K562 (cell line): Measurements from ENCODE around the gene OR1J4. TPM values are rescaled to one million over a fixed set of nuclear protein-coding genes. Genes with fewer than 3 reads are reported as not detected.

Experiments
- BCLAF1 ChIP-seq, 2 experiments: fragments of 450-650 bp in 1 of 2; IDR thresholded peaks; 2 replicates each; pipeline ENCODE4 v1.6.1; 2011 to 2017; ENCODE audit warnings: low read depth in 2 of 2, antibody characterized with exemption in 1 of 2, borderline replicate concordance in 1 of 2, low read length in 1 of 2, mild to moderate bottlenecking in 1 of 2, mixed read lengths in 1 of 2; ENCODE audit not compliant: control insufficient read depth in 1 of 2
- BRCA1 ChIP-seq, 2 experiments: fragments of 450-650 bp in 1 of 2; sonication (generic) in 1 of 2; formaldehyde crosslinking in 1 of 2; IDR thresholded peaks; 2 replicates each; pipeline versions ENCODE4 v1.5.0 to v1.6.1; 2017 to 2020; ENCODE audit warnings: mild to moderate bottlenecking in 1 of 2, missing genetic modification reagents in 1 of 2
- DEAF1 ChIP-seq: fragments of 450-650 bp; formaldehyde crosslinking; IDR thresholded peaks from 2 replicates; pipeline ENCODE4 v1.4.0; 2020; ENCODE audit warnings: mild to moderate bottlenecking, moderate library complexity
- FOXA1 ChIP-seq: fragments of 450-650 bp; IDR thresholded peaks from 2 replicates; pipeline ENCODE4 v1.6.1; 2016; ENCODE audit warnings: mild to moderate bottlenecking, borderline replicate concordance
- GMEB1 ChIP-seq: fragments of 250-450 bp; sonication (Bioruptor Pico); IDR thresholded peaks from 2 replicates; pipeline ENCODE4 v1.4.0; 2020; ENCODE audit warnings: mild to moderate bottlenecking
- GTF2F1 ChIP-seq: IDR thresholded peaks from 2 replicates; pipeline ENCODE4 v1.6.1; 2011; ENCODE audit warnings: low read depth, low read length, improper control_type of control experiment
- RHOXF2B ChIP-seq: fragments of 250-450 bp; sonication (Bioruptor Pico); conservative IDR thresholded peaks from 2 replicates; pipeline ENCODE4 v1.5.1; 2021
- SIN3B ChIP-seq: fragments of 450-650 bp; IDR thresholded peaks from 2 replicates; pipeline ENCODE4 v1.6.1; 2017; ENCODE audit warnings: low read depth, mild to moderate bottlenecking, moderate library complexity
- SREBF1 ChIP-seq: fragments of 150-350 bp; IDR thresholded peaks from 2 replicates; pipeline ENCODE4 v1.6.1; 2014; ENCODE audit warnings: antibody characterized with exemption, low read depth, low read length, borderline replicate concordance
- ZNF174 ChIP-seq: fragments of 250-450 bp; sonication (Bioruptor Pico); IDR thresholded peaks from 2 replicates; pipeline ENCODE4 v1.4.0; 2020; ENCODE audit warnings: mild to moderate bottlenecking
- ZNF318 ChIP-seq, 2 experiments: fragments of 450-650 bp; IDR thresholded peaks; 2 replicates each; pipeline ENCODE4 v1.6.1; 2016; ENCODE audit warnings: mild to moderate bottlenecking in 2 of 2, borderline replicate concordance in 1 of 2, low read depth in 1 of 2, moderate library complexity in 1 of 2
- ZNF589 ChIP-seq: fragments of 200-800 bp; sonication (Bioruptor generic); IDR thresholded peaks from 2 replicates; pipeline ENCODE4 v1.6.1; 2016; ENCODE audit warnings: low read depth, missing genetic modification characterization, missing compliant biosample characterization
- polyA plus RNA-seq, 8 experiments: library from polyadenylated mRNA; depleted of rRNA in 4 of 8; stranded (reverse) in 5 of 8; unstranded in 3 of 8; fragments of >200 nt; fragmentation: Nextera tagmentation in 2 of 8; fragmentation: Illumina TruSeq in 1 of 8; extraction: Ambion mirVana in 2 of 8; extraction: Trizol in 1 of 8; gene quantifications; 2 replicates each; pipeline versions ENCODE4 v1.2.1 to v1.2.3, GENCODE V29; 2011 to 2014; ENCODE audit warnings: inconsistent platforms in 1 of 8, missing spikeins in 1 of 8
- total RNA-seq, 7 experiments: library from RNA; depleted of rRNA in 6 of 7; stranded (reverse); fragments of >200 nt in 6 of 7; fragmentation: Illumina TruSeq in 2 of 7; extraction: Trizol in 2 of 7; gene quantifications; 2 replicates each; pipeline versions ENCODE4 v1.2.1 to v1.2.3, GENCODE V29; 2011 to 2021; ENCODE audit warnings: low replicate concordance in 1 of 7

The OR1J4 gene
- total and polyA plus RNA-seq, 9 of the 15 experiments (the other 6 are each of a cell fraction or from before 2014, with no cell fraction given) = not detected

- TF ChIP-seq BCLAF1 (IDR thresholded peaks at IDR 0.05; ENCODE audit: borderline replicate concordance in 1 of 2, control insufficient read depth in 1 of 2, low read depth in 2 of 2, low read length in 1 of 2) (no peak), GMEB1 (CRISPR knock-in tag) (no peak), DEAF1 (CRISPR knock-in tag) (no peak), GTF2F1 (no peak), SIN3B (no peak), ZNF318 (IDR thresholded peaks at IDR 0.05; ENCODE audit: borderline replicate concordance in 1 of 2, low read depth in 1 of 2) (no peak), ZNF174 (no peak), BRCA1 (IDR thresholded peaks at IDR 0.05) (no peak), BRCA1 (CRISPR knock-in tag; IDR thresholded peaks at IDR 0.05) (no peak), ZNF589 (CRISPR knock-in tag) (no peak), FOXA1 (no peak), RHOXF2B (CRISPR knock-in tag) (no peak), SREBF1 (no peak)
These were observed 715 bp upstream of the OR1J4 start (continued) for GRCh38 chr9:122518226-122518625.
